HG03135 (cell line): ENCODE measurements around the gene GDPD5.

Source experiments
- ATAC-seq: cut with Tn5 transposase; IDR thresholded peaks from one replicate; pipeline ENCODE4 v1.9.1; 2021; ENCODE audit warnings: mild to moderate bottlenecking, moderate library complexity; ENCODE audit not compliant: unreplicated experiment

The GDPD5 gene

GRCh38 chr11:75558939-75559843, 33.5 kb upstream of the GDPD5 start:
- ATAC-seq = no peak

- ATAC-seq = no peak
Measured at GRCh38 chr11:75557666-75558494, 32.1 kb upstream of the GDPD5 start.

- no peak for ATAC-seq
Measured at GRCh38 chr11:75556275-75556674, 30.5 kb upstream of the GDPD5 start.

GRCh38 chr11:75555079-75555811, 29.5 kb upstream of the GDPD5 start:
- no peak for ATAC-seq

- ATAC-seq = no peak
Measured at GRCh38 chr11:75554258-75555022, 28.7 kb upstream of the GDPD5 start.

- no peak for ATAC-seq
Measured at GRCh38 chr11:75553889-75554257, 28.1 kb upstream of the GDPD5 start.

- ATAC-seq = no peak
Measured at GRCh38 chr11:75553182-75553581, 27.4 kb upstream of the GDPD5 start.

- no peak for ATAC-seq
Measured at GRCh38 chr11:75549370-75549958, 23.7 kb upstream of the GDPD5 start.

- no peak for ATAC-seq
Measured at GRCh38 chr11:75548595-75549272, 23.0 kb upstream of the GDPD5 start.

- no peak for ATAC-seq
Measured at GRCh38 chr11:75547617-75548058, 21.9 kb upstream of the GDPD5 start.

GRCh38 chr11:75547177-75547576, 21.4 kb upstream of the GDPD5 start:
- no peak for ATAC-seq

- no peak for ATAC-seq
Measured at GRCh38 chr11:75543806-75544205, 18.1 kb upstream of the GDPD5 start.

GRCh38 chr11:75542088-75542438, 16.3 kb upstream of the GDPD5 start:
- ATAC-seq = no peak

- no peak for ATAC-seq
Measured at GRCh38 chr11:75541193-75542087, 15.7 kb upstream of the GDPD5 start.

GRCh38 chr11:75539459-75540334, 14.0 kb upstream of the GDPD5 start:
- ATAC-seq = no peak

GRCh38 chr11:75538150-75538942, 12.6 kb upstream of the GDPD5 start:
- ATAC-seq = no peak

- no peak for ATAC-seq
Measured at GRCh38 chr11:75537740-75538139, 12.0 kb upstream of the GDPD5 start.
